H1 (cell line): ENCODE measurements around the gene CHD6. TPM values are rescaled to one million over a fixed set of nuclear protein-coding genes. Genes with fewer than 3 reads are reported as not detected.

Experiments
- CTCF ChIA-PET: fragments of 300-600 bp; sonication (Branson Sonifier 250); formaldehyde crosslinking; loops from one replicate; lab custom pipeline; 2021; ENCODE audit not compliant: partially characterized antibody; lab: Charles Lee
- POLR2A ChIA-PET: fragments of 300-600 bp; sonication (Branson Sonifier 250); formaldehyde crosslinking; loops from one replicate; lab custom pipeline; 2021; ENCODE audit warnings: inconsistent platforms; ENCODE audit not compliant: partially characterized antibody; lab: Charles Lee
- DNase-seq, 2 experiments: peaks; one replicate each; pipeline versions ENCODE4 v3.0.0 to v3.0.0-alpha.2; 2010 to 2022; ENCODE audit warnings: low spot score in 2 of 2, low read depth in 1 of 2, mixed read lengths in 1 of 2
- FAIRE-seq: peaks from 2 replicates; lab custom pipeline; 2011; peaks lifted over from hg19 to GRCh38; lab: Jason Lieb, UNC
- H2AFZ ChIP-seq: 2 replicates; pipeline ENCODE4 v1.8.1; 2012; ENCODE audit warnings: low read length, inconsistent platforms
- H2AK5ac ChIP-seq: 2 replicates; pipeline ENCODE4 v1.6.1; 2013; ENCODE audit warnings: low read depth, low read length
- H2BK120ac ChIP-seq: replicated peaks from 2 replicates; pipeline ENCODE3; 2013; ENCODE audit warnings: low read depth, low read length, inconsistent platforms
- H2BK12ac ChIP-seq: 2 replicates; pipeline ENCODE4 v1.6.1; 2013; ENCODE audit warnings: low read depth, low read length
- H2BK15ac ChIP-seq: 2 replicates; pipeline ENCODE4 v1.6.1; 2013; ENCODE audit warnings: low read length
- H2BK20ac ChIP-seq: 2 replicates; pipeline ENCODE4 v1.6.1; 2013; ENCODE audit warnings: low read length
- H2BK5ac ChIP-seq: 2 replicates; pipeline ENCODE4 v1.6.1; 2013; ENCODE audit warnings: low read depth, low read length
- H3K14ac ChIP-seq: 2 replicates; pipeline ENCODE4 v1.6.1; 2013; ENCODE audit warnings: inconsistent platforms; ENCODE audit not compliant: insufficient read length
- H3K18ac ChIP-seq: 2 replicates; pipeline ENCODE4 v1.6.1; 2013; ENCODE audit warnings: low read length; ENCODE audit errors: extremely low read depth
- H3K23ac ChIP-seq: 2 replicates; pipeline ENCODE4 v1.6.1; 2013; ENCODE audit warnings: inconsistent platforms; ENCODE audit not compliant: insufficient read length
- H3K23me2 ChIP-seq: 2 replicates; pipeline ENCODE4 v1.6.1; 2013; ENCODE audit warnings: low read depth, low read length
- H3K27ac ChIP-seq: 2 replicates; pipeline ENCODE4 v1.6.1; 2011; ENCODE audit warnings: low read depth, low read length, inconsistent platforms
- H3K27me3 ChIP-seq, 4 experiments: replicated peaks in 1 of 4; 1 replicate in 1 of 4; 2 replicates in 3 of 4; pipeline versions ENCODE4 v1.6.1 to v1.8.1; 2011 to 2013; ENCODE audit warnings: low read length in 3 of 4, mild to moderate bottlenecking in 3 of 4, inconsistent platforms in 2 of 4, mixed read lengths in 2 of 4, moderate library complexity in 1 of 4; ENCODE audit not compliant: control insufficient read depth in 3 of 4, insufficient read depth in 3 of 4; ENCODE audit errors: extremely low read depth in 1 of 4
- H3K36me3 ChIP-seq, 4 experiments: 2 replicates each; pipeline versions ENCODE4 v1.6.1 to v1.8.1; 2011 to 2013; ENCODE audit warnings: mild to moderate bottlenecking in 4 of 4, low read length in 3 of 4, moderate library complexity in 2 of 4, control low read depth in 1 of 4, inconsistent platforms in 1 of 4; ENCODE audit not compliant: insufficient read depth in 4 of 4, control insufficient read depth in 2 of 4
- H3K4ac ChIP-seq: replicated peaks from 2 replicates; pipeline ENCODE3; 2013; ENCODE audit warnings: low read length, low read depth, mixed read lengths, inconsistent platforms; ENCODE audit not compliant: insufficient read length
- H3K4me1 ChIP-seq, 4 experiments: replicated peaks in 1 of 4; 1 replicate in 1 of 4; 2 replicates in 3 of 4; pipeline versions ENCODE4 v1.6.1 to v1.8.1; 2011 to 2013; ENCODE audit warnings: low read length in 3 of 4, inconsistent platforms in 2 of 4, mixed read lengths in 1 of 4; ENCODE audit not compliant: insufficient read depth in 4 of 4, control insufficient read depth in 3 of 4
- H3K4me2 ChIP-seq, 2 experiments: 2 replicates each; pipeline versions ENCODE4 v1.6.1 to v1.8.1; 2011 to 2013; ENCODE audit warnings: low read depth in 2 of 2, low read length in 2 of 2, control low read depth in 1 of 2, inconsistent platforms in 1 of 2, mild to moderate bottlenecking in 1 of 2; ENCODE audit not compliant: insufficient read depth in 1 of 2
- H3K4me3 ChIP-seq, 4 experiments: fragments of 200-600, 300-600 bp in 1 of 4; sonication (generic), shearing (Covaris generic), sonication (Bioruptor Twin) in 1 of 4; 2 replicates each; pipeline versions ENCODE4 v1.5.1 to v1.8.1; 2011 to 2016; ENCODE audit warnings: low read length in 4 of 4, low read depth in 3 of 4, control low read depth in 2 of 4, inconsistent platforms in 2 of 4, mild to moderate bottlenecking in 2 of 4, mixed read lengths in 1 of 4, moderate library complexity in 1 of 4; ENCODE audit not compliant: insufficient read depth in 2 of 4; ENCODE audit errors: extremely low read depth in 1 of 4
- H3K56ac ChIP-seq: replicated peaks from 2 replicates; pipeline ENCODE3; 2013; ENCODE audit warnings: low read depth, mild to moderate bottlenecking, mixed read lengths, low read length, inconsistent platforms; ENCODE audit not compliant: insufficient read length
- H3K79me1 ChIP-seq: 2 replicates; pipeline ENCODE4 v1.6.1; 2013; ENCODE audit warnings: low read depth, low read length, control low read depth
- H3K79me2 ChIP-seq, 2 experiments: 2 replicates each; pipeline versions ENCODE4 v1.6.1 to v1.8.1; 2012 to 2013; ENCODE audit warnings: low read length in 2 of 2, mild to moderate bottlenecking in 2 of 2, inconsistent platforms in 1 of 2; ENCODE audit not compliant: insufficient read depth in 2 of 2, control insufficient read depth in 1 of 2
- H3K9ac ChIP-seq, 4 experiments: replicated peaks in 1 of 4; 1 replicate in 1 of 4; 2 replicates in 3 of 4; pipeline versions ENCODE4 v1.6.1 to v1.8.1; 2011 to 2013; ENCODE audit warnings: low read depth in 3 of 4, low read length in 3 of 4, control low read depth in 2 of 4, mild to moderate bottlenecking in 2 of 4, moderate library complexity in 2 of 4, inconsistent platforms in 1 of 4; ENCODE audit errors: extremely low read depth in 1 of 4
- H3K9me3 ChIP-seq, 2 experiments: 2 replicates each; pipeline versions ENCODE4 v1.6.1 to v1.8.1; 2012 to 2013; ENCODE audit warnings: mild to moderate bottlenecking in 2 of 2, moderate library complexity in 2 of 2, control low read depth in 1 of 2, inconsistent platforms in 1 of 2, low read depth in 1 of 2, low read length in 1 of 2, mixed read lengths in 1 of 2; ENCODE audit not compliant: insufficient read depth in 2 of 2
- H4K20me1 ChIP-seq, 2 experiments: replicated peaks in 1 of 2; 2 replicates each; pipeline versions ENCODE3 to v1.8.1; 2011 to 2013; ENCODE audit warnings: inconsistent platforms in 2 of 2, low read length in 2 of 2, mild to moderate bottlenecking in 1 of 2; ENCODE audit not compliant: insufficient read depth in 2 of 2, control insufficient read depth in 1 of 2
- H4K5ac ChIP-seq: 2 replicates; pipeline ENCODE4 v1.6.1; 2013; ENCODE audit warnings: low read length, low read depth, mixed read lengths, inconsistent platforms; ENCODE audit not compliant: insufficient read length
- H4K8ac ChIP-seq: 2 replicates; pipeline ENCODE4 v1.8.0; 2013; ENCODE audit warnings: mild to moderate bottlenecking, moderate library complexity, low read length, inconsistent platforms; ENCODE audit not compliant: insufficient read depth; ENCODE audit errors: extremely low read depth
- H4K91ac ChIP-seq: replicated peaks from 2 replicates; pipeline ENCODE3; 2013; ENCODE audit warnings: low read length, mixed read lengths, inconsistent platforms; ENCODE audit not compliant: insufficient read length
- CHD2 ChIP-seq: IDR thresholded peaks from 2 replicates; pipeline ENCODE4 v1.6.1; 2012; ENCODE audit warnings: low read length, improper control_type of control experiment
- CREB1 ChIP-seq: IDR thresholded peaks from 2 replicates; pipeline ENCODE4 v1.6.1; 2012; ENCODE audit warnings: inconsistent platforms
- EZH2 ChIP-seq: fragments of 200-600 bp; sonication (generic); IDR thresholded peaks from 2 replicates; pipeline ENCODE4 v1.7.1; 2012; ENCODE audit warnings: low read depth, mild to moderate bottlenecking, moderate library complexity, low read length, inconsistent platforms; ENCODE audit not compliant: severe bottlenecking
- RAD21 ChIP-seq, 2 experiments: IDR thresholded peaks in 1 of 2; conservative IDR thresholded peaks in 1 of 2; 2 replicates each; pipeline ENCODE4 v1.6.1; 2011; ENCODE audit warnings: low read depth in 2 of 2, low read length in 2 of 2, improper control_type of control experiment in 1 of 2, inconsistent platforms in 1 of 2, mild to moderate bottlenecking in 1 of 2, moderate library complexity in 1 of 2
- WGBS, 2 experiments: shearing (Covaris generic) in 1 of 2; methylation state at CpG; one replicate each; pipeline versions ENCODE4 v1.1.6 to v1.1.7; 2013 to 2015; ENCODE audit warnings: low lambda C conversion rate in 2 of 2, mixed read lengths in 2 of 2, inconsistent platforms in 1 of 2, low coverage in 1 of 2, missing lambda C conversion rate in 1 of 2; ENCODE audit not compliant: insufficient replicate concordance in 2 of 2, insufficient coverage in 1 of 2, insufficient read length in 1 of 2; ENCODE audit errors: extremely low coverage in 1 of 2, missing lambda C conversion rate in 1 of 2; 5-methylcytosine and 5-hydroxymethylcytosine counted together
- polyA plus RNA-seq, 7 experiments: library from polyadenylated mRNA; depleted of rRNA in 3 of 7; stranded (reverse) in 5 of 7; unstranded in 2 of 7; fragments of >200 nt in 5 of 7; fragments of 200-250 nt in 2 of 7; gene quantifications; 1 replicate in 5 of 7; 2 replicates in 1 of 7; 4 replicates in 1 of 7; pipeline versions ENCODE4 v1.2.1 to v1.2.3, GENCODE V29; 2011 to 2013; ENCODE audit warnings: missing spikeins in 2 of 7, mixed read lengths in 2 of 7
- total RNA-seq: library from RNA; stranded (reverse); fragmentation: NEBNext Ultra II Directional; extraction: Animal tissue kit (Norgen Biotek cat#: 25700); gene quantifications from 2 replicates; pipeline ENCODE4 v1.2.1, GENCODE V29; 2021

Gene CHD6
- total and polyA plus RNA-seq, 2 of the 8 experiments (the other 6 are each of a cell fraction or from before 2014, with no cell fraction given) = 11.1 to 62.9 TPM

GRCh38 chr20:41422953-41423352, 195.2 kb downstream of the CHD6 start:
- H3K79me1 ChIP-seq = no peaks in the 10 kb centered on the region
- no peak overlapping the region for H4K8ac ChIP-seq
- H2AK5ac ChIP-seq = no peak overlapping the region
- H4K20me1 ChIP-seq = no peaks in the 10 kb centered on the region
- 82% methylated on average over 2 of the region's 2 CpGs; no CpG with 5 or more reads in 1 of the 2 experiments for WGBS, 2 experiments
- H3K9me3 ChIP-seq = no peaks in the 10 kb centered on the region
- no peaks in the 10 kb centered on the region for H3K23me2 ChIP-seq
- no peak overlapping the region for H4K91ac ChIP-seq
- no peak for TF ChIP-seq CHD2
- TF ChIP-seq RAD21 (IDR thresholded peaks at IDR 0.05 in 1 of 2, conservative IDR thresholded peaks at IDR 0.05 in 1 of 2; ENCODE audit: low read depth in 2 of 2, low read length in 2 of 2) = no peak
- TF ChIP-seq EZH2 = no peak
- no peak for TF ChIP-seq CREB1
- no peak overlapping the region for H3K27ac ChIP-seq
- H3K79me2 ChIP-seq = no peaks in the 10 kb centered on the region
- no peak for DNase-seq
- no peaks in the 10 kb centered on the region for H3K27me3 ChIP-seq
- CTCF ChIA-PET = interaction anchor here (0.9 to 1.1 kb wide), 2 partner anchors 12 to 29 kb away, joined by 4 read pairs; no protein-coding TSS in a partner anchor
- POLR2A ChIA-PET = interaction anchor here (0.9 kb wide), 1 partner anchor 353 kb away, joined by 3 read pairs; no protein-coding TSS in a partner anchor
- H3K4ac ChIP-seq = no peak overlapping the region
- no peak overlapping the region for H2BK12ac ChIP-seq
- H2BK20ac ChIP-seq = no peak overlapping the region
- no peak overlapping the region for H3K14ac ChIP-seq
- no peak overlapping the region for H3K4me2 ChIP-seq
- no peak overlapping the region for H3K23ac ChIP-seq
- H2BK5ac ChIP-seq = no peak overlapping the region
- FAIRE-seq = no peak
- no peaks in the 10 kb centered on the region for H3K4me1 ChIP-seq
- H3K36me3 ChIP-seq = peaks cover 30 to 81% (median 56%) of the 10 kb centered on the region in 4 experiments
- no peak overlapping the region for H3K4me3 ChIP-seq
- no peak overlapping the region for H3K56ac ChIP-seq
- no peak overlapping the region for H3K9ac ChIP-seq
- H4K5ac ChIP-seq = no peak overlapping the region
- H3K18ac ChIP-seq = no peak overlapping the region
- no peak overlapping the region for H2AFZ ChIP-seq
- H2BK15ac ChIP-seq = no peak overlapping the region
- H2BK120ac ChIP-seq = no peak overlapping the region
